HEK293 (cell line): ENCODE results near the gene CD180.

Experiments
- CTCF ChIP-seq: fragments of 450-650 bp; formaldehyde crosslinking; IDR thresholded peaks from 2 replicates; pipeline ENCODE4 v1.5.1; 2016; ENCODE audit warnings: missing biosample characterization, missing genetic modification characterization
- TCF7L2 ChIP-seq: IDR thresholded peaks from 2 replicates; pipeline ENCODE4 v1.6.1; 2011; ENCODE audit warnings: low read depth, mild to moderate bottlenecking, inconsistent platforms, low read length, moderate library complexity, borderline replicate concordance

- TF ChIP-seq TCF7L2 (no peak), CTCF (tag by site-specific recombination) (no peak)
These were observed 31.6 kb downstream of the CD180 start for GRCh38 chr5:67164856-67165525.
